NCI-H2227 treated with DMSO at 0.1 percent for 48 hours (cell line): ENCODE measurements around the gene SYNJ2.
"Not testable (repeated sequence)": the region's sequence is repeated elsewhere in the genome, so short reads cannot be mapped to it uniquely, and the experiment has no call there.

Experiments used
- DNase-seq: peaks from one replicate; lab custom pipeline; 2025; lab: John Stamatoyannopoulos, UW

SYNJ2 gene

DNA sequence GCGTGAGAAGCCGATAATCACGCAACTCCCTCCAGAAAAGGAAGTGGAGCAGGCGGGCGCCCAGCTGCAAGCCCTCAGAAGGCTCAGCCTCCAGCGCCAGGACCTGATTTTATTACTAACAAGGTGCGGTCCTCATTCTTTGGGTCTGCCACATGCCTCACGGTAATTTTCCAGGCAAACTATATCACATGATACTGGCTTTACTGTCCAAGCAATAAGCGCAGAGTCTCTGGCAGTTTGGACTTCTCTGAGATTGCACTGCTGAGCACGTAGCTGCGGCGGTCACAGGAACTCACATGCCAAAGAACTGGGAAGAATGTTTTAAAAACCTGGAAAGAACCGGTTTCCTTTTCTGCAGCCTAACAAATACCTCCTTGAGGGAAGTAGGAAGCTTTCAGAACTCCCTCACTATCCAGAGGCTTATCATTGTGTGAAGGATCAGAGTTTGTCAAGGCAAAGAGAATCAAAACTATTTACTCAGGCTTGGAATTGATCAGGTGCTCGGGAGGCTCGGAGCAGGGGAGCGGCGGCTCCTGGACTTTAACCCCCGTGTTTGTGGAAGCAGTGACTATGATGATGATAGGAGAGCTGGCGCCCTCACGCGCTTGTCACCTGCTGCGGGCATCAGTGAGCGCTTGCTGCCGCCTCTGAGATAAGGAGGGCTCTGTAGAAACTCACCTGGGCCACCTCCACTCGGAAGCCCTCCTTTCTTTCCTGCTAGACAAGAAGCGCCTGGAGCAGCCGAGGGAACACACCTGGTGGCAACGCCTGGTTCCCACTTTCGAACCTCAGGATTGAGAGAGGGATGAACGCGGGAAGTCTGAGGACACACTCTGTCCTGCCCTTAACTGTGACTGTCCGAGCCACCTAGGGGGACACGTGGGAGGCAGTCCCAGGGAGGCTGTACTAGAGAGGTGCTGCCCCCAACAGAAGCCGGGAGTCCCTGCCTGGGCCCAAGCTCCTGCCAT, 27.2 kb upstream of the SYNJ2 start:
- peak; percentile 42 for DNase-seq

DNA sequence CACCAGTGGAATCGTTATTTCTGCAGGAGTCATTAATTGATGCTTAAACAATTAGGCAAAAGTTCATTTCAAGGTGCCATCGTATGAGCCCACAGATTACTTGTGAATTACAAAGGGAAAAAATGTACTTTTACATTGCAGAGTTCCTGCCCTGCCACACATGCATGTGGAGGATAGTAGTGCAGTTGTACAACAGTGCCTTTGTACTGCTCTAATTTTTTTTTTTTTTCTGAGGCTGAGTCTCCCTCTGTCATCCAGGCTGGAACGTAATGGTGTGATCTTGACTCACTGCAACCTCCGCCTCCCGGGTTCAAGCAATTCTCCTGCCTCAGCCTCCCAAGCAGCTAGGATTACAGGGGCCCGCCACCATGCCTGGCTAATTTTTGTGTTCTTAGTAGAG, 26.0 kb upstream of the SYNJ2 start:
- DNase-seq = no peak

DNA sequence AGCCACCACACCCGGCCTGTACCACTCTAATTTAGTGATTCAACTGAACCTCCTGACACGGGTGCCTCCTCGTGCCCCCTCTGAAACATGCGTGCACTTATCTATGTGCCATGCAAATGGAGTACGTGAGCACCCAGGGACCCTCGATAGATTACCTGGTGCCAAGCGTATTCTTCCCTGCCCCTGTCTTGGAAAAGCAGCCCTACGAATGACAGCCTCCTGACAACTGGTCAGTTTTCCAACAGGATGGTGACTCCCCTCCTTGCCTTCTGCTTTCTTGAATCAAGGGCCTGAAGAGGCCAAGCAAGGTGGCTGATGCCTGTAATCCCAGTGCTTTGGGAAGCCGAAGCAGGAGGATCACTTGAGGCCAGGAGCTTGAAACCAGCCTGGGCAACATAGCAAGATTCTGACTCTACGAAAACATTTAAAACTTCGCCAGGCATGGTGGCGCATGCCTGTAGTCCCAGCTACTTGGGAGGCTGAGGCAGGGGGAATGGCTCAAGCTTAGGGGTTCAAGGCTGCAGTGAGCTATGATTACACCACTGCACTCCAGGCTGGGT, 25.4 kb upstream of the SYNJ2 start:
- no peak for DNase-seq

DNA sequence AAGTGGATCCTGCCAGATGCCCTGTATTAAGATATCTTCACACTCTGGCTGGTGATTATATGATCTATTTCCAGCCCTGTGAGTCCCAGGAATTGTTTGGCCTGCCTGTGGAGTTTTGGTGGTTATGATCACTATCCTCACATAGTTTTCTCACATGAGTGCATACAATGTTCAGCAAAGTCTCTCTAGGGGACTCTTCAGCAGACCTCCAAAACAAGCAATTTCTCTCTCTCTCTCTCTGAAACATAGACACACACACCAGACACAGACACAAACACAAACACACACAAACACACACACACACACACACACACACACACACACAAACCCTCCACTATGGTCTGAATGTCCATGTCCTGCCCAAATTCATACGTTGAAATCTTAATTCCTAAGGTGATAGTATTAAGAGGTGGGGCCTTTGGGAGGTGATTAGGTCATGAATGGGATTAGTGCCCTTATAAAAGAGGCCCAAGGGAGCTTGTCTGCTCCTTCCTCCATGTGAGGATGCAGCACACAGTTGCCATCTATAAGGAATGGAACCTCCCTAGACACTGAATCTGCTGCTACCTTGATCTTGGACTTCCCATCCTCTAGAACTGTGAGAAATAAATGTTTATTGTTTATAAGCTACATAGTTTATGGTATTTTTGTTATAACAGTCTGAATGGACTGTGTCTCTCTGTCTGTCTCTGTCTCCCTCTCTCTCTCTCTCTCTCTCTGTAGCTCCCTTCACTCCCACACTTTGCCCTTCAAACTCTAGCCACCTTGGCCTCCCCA, 22.0 kb upstream of the SYNJ2 start:
- DNase-seq = no peak

DNA sequence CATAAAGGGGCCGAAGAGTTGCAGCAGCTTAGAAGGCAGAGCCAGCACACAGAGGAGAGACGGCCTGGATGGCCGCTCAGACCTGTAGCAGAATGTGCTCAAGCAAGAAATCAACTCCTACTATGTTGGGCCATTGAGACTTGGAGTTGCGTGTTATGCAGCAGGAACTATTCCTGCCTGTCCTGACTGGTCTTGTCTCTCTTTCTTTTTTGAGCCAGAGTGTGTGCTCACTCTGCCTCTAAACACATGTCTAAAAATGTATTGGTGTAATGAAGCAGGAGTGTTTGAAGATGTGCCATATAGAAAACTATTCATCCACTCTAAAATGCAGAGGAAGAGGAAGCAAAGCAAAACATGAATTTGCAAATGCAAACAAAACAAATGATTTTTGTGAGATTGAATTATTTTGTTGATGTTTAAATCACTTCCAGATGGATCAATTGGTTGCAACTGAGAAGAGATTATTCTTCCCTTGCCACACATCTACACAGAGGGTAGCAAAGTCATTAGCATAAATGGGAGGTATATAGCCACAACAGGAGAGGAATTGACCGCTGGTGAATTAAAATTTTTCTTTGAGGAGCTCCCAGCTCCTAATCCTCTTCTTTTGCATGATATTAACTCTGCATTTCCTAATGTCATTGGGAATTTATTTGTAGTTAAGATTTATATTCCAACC, 20.4 kb upstream of the SYNJ2 start:
- no peak for DNase-seq

DNA sequence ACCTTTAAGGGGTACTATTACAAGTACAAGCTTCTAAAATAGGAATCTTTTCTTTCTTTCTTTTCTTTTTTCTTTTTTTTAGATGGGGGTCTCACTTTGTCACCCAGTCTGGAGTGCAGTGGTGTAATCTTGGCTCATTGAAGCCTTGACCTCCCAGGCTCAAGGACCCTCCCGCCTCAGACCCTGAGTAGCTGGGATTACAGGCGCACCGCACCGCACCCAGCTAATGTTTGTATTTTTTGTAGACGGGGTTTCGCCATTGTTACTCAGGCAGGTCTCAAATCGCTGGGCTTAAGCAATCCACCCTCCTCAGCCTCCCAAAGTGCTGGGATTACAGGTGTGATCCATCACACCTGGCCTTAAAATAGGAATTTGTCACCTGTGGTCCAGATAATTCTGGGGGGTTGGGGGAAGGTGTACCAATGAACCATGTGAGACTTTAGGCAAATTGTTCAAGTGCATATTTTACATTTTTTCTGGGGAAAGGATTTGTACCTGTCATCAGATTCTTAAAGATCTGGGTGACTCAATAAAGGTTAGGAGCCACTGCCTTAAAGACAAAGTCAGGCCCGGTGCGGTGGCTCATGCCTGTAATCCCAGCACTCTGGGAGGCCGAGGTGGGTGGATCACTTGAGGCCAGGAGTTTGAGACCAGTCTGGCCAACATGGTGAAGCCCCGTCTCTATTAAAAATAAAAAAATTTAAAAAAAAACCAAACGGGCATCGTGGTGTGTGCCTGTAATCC, 19.7 kb upstream of the SYNJ2 start:
- DNase-seq = no peak

DNA sequence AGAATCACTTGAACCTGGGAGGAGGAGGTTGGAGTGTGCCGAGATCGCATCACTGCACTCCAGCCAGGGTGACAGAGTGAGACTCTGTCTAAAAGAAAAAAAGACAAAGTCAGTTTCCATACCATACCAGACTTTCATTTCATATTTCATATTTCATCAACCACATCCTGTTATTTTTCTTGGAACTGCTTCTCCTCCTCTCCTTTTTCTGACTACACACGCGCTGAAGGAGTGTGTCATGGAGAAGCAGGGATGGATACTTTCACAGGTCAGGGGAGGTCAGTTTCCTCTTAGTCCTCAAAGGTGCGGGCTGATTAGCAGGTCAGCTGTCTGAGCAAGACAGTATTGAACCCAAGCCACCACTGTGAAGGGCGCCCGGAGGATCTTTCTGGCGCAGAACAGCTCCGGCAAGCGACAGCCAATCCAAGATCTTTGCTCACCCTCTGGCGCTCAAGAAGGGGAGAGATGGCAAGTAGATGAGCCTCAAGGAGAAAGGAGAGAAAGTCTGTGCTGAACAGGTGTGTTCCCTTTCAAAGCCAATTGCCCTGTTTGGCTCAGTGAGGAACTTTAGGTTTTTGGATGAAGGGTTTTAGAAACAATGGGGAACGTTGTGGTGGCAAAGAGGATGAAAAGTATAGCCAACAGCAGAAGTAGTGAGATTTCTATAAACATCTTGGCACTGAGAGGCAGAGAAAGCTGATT, 18.9 kb upstream of the SYNJ2 start:
- no peak for DNase-seq

DNA sequence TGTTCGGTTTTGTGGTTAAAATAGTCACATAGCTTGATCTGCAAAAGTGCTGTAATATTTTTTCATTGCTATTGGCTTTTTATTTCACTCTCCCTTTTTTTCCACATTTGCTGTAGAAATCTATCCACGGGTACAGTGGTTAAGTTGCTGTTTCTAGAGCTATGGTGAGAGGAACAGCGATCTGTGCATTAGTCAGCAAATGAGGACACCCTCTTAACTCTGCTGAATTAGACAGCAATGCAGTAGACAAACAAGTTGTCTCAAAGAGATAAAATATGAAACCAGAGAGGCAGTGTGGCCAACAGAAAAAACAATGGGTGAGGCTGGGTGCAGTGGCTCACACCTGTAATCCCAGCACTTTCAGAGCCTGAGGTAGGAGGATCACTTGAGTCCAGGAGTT, 17.6 kb upstream of the SYNJ2 start:
- DNase-seq = no peak

DNA sequence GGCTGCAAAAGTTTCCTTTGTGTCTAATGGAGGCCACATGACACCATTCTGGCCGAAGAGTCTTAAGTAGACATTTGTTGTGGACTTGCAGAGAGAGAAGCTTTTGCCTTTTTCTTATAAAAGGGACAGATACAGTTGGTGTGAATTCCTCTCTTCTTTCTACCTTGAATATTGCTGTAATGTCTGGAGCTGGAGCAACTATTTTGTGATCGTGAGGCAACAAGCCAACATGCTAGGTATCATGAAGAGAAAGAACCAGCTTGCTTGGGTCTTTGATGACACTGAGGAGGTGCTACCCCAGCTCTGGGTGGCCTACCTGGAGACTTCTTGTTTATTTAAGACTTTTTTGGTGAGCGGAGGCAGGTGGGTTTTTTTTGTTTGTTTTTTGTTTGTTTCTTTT, 16.3 kb upstream of the SYNJ2 start:
- DNase-seq = no peak

DNA sequence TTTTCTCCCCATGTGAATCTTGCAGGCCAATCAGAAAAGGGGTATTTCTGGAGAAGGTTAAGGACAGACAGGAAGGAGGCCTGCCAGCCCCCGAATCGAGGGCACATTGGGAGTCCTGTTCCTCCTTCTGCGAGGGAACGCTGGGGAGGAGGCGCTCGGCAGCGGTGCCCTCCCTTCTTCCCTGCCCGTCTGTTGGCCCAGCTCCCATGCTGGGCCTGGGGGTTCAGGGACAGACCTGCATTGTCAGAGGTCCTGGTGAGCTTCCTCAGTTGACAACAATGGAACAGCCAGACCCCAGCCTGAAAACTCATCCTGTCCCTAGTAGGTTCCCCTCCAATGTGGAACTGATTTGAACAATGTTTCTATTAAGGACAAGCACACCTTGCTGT, 15.1 kb upstream of the SYNJ2 start:
- no peak for DNase-seq

DNA sequence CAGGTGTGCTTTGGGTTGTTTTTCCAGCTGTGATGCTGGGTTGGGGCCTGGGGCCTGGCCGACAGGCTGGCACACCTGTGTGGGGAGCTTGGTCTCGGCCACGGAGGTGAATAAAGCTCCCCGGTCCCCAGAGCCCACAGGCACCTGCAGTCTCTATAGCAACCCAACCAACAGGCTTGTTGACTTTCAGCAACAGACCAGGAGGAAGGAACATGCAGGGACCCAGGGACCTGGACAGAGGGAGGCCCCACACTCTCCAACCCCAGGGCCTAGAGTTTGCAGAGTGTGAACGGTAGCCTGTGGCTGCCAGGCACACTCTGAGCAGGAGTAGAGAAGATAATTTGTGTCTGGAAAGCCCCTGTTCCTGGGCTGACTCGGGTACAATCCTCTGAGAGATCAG, 14.6 kb upstream of the SYNJ2 start:
- DNase-seq = no peak

DNA sequence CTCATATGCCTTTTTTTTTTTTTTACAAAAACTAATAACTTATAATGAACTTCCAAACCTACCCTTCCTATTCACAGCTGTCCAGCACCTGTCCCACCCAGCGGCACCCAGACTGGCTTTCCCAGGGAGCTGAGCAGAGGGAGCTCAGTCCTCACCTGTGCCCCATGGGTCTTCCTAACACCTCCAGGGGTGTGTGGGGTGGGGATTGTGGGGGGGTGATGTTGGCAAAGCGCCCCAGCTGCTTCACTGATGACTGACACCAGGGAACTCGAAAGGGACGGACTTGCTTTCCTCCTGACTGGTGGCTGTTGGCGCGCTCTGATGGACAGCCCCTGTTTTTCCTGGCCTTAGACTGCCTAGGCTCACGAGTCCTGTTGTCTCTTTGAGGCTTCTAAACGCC, 14.2 kb upstream of the SYNJ2 start:
- no peak for DNase-seq

DNA sequence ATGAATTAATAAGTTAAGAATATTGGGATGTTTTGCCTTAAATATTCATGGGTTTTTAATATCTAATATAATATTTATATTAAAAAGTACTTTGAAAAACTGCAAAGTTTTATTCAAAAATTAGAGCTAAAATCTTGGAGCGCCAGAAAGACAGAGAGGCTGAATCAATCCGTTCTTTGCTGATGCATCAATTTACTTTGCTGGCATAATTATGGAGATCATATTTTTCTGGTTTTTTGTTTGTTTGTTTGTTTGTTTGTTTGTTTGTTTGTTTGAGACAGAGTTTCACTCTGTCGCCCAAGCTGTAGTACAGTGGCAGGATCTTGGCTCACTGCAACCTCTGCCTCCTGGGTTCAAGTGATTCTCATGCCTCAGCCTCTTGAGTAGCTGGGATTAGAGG, 9.5 kb upstream of the SYNJ2 start:
- not testable (repeated sequence) for DNase-seq

DNA sequence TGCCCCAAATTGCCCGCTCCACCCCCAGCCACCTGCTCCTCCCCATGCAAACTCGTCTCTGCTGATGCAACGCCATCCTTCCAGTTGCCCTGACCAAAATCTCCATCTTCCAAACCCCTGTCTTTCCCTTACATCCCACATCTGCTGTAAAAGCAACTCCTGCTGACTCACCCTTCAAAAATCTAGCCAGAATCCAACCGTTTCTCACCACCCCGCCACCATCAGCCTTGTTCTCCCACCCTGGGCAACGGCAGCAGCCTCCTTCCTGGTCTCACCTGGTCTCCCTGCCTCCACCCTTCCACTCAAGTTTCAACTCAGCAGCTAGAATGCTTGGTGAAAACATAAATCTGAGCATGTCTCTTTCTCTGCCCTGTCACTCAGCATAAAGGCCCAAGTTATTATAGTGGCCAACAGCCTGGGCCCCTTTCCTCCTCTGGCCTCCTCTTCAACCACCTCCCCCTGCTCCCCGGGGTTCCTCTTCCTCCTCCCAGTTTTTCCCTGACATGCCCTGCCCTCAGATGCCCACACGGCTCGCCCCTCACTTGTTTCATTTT, 7.2 kb upstream of the SYNJ2 start:
- no peak for DNase-seq

DNA sequence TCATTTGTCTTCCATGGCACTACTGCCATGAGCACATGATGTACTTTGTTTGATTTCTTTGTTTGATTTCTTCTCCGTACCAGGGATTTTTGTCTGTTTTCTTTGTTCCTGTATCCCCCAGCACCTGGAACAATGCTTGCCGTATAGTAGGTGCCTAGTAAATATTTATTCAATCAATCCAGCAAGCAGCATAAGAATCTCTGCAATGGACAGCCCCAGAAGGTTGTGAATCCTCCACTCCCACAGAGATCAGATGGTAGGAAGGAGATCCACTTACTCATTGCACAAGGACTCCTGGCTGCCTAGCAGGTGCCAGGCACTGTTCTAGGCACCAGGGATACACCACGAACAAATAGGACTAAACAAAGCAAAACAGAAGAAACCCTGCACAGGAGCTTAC, 6.7 kb upstream of the SYNJ2 start:
- DNase-seq = no peak

DNA sequence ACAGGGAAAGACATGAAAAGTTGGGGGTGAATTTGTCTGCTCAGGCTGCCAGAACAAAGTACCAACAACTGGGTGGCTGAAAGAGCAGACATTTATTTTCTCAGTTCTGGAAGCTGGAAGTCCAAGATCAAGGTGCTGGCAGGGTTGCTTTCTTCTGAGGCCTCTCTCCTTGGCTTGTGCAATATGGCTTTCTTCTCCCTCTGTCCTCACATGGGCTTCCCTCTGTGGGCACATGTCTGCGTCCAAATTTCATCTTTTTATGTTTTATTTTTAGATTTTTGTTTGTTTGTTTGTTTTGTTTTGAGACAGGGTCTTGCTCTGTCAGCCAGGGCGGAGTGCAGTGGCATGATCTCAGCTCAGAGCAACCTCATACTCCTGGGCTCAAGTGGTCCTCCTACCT, 6.2 kb upstream of the SYNJ2 start:
- no peak for DNase-seq

DNA sequence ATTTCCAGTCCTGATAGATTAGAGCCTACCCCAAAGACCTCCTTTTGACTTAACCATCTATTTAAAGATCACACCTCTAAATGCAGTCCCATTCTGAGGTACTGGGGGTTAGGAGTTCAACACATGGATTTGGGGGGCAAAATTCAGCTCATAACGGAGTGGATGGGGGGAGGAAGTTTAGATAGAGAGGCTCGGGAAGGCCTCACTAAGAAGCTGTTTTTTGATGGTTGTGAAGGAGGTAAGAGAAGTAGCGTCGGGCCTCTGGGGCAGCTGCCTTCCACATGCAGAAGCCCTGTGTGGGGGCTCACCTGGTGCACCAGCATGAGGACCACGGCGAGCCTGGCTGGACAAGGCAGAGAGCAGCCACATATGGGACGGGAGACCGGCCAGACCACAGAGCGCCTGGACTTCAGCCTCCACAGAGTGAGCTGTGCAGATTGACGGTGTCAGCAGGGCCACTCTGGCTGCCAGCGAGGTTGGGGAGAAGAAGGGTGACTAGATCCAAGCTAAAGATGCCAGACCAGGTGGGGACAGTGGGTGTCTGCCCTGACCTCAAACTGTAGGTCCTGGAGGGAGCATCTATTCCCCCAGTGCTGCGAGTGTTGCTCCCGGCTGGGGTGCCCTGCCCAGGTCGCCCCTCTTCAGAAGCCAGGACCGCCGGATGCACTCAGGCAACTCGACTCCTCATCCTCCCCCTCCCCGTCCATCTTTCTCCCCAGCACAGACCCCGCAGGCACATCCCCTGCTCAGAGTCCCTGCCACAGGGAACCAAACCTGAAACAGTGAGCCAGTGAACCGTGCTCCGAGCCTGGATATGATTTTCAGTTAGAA, 5.1 kb upstream of the SYNJ2 start:
- no peak for DNase-seq

DNA sequence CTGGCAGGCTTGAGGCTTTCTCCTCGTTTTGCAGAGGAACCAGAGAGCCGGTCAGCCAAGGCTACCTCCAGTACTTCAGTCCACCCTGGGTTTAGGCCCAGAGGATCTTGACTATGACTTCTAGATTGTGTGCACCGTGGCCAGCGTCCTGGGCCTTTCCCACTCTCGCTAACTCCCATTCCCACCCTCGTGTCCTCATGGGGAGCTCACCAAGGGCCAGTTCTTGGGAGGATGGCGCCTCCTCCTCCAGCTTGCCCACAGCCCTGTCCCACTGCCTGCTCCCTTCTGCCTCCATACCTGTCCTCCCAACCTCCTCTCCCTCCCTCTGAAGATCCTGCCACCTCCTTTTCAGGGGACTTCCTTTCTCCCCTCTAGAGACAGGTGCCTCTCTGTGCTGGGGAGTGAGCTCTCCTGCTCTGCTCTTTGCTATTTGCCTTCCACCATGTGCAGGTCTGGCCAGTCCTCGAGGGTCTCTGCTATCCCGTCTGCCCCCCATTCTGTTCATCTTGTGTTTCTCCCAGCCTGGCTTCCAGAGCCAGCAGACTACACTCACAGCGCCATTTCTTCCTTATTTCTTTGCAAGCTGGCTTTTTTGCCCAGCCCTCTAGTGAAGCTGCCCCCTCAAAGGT, 4.4 kb upstream of the SYNJ2 start:
- no peak for DNase-seq

DNA sequence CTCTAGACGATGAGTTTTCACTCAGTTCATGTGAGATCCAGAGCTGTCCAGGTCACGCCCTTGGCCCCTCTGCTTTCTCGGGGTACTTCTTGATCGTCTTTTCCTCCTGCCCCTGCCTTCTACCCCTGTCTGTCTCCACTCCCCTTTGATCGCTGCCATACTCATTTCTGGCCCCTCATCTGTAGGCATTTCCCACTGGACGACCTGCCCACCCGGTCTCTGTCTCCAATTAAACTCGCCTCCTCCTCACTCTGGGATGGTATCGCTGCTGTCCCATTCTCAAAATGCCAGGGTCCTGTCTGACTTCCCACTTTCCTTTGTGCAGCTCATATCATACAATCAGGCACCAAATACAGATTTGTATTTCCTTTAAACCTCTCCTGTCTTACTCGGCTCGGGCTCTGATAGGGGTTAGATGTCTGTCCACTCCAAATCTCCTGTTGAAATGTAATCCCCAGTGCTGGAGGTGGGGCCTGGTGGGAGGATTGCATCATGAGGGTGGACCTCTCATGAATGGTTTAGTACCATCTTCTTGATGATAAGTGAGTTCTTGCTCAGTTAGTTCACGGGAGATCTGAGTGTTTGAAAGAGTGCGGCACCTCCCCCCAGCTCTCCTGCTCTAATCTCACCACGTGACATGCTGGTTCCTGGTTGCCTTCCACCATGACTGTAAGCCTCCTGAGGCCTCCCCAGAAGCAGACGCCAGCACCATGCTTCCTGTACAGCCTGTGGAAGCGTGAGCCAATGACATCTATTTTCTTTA, 3.5 kb upstream of the SYNJ2 start:
- no peak for DNase-seq
